CD4-positive, alpha-beta memory T cell (primary cell): ENCODE results near the gene TRMT5. TPM values are rescaled to one million over a fixed set of nuclear protein-coding genes. Genes with fewer than 3 reads are reported as not detected.

ENCODE experiments used
- CTCF ChIA-PET: fragments of 350-600 bp; sonication (Branson Sonifier 250); formaldehyde crosslinking; loops from one replicate; lab custom pipeline; 2021; ENCODE audit warnings: inconsistent platforms; ENCODE audit not compliant: partially characterized antibody; lab: Charles Lee
- POLR2A ChIA-PET: fragments of 350-600 bp; sonication (Branson Sonifier 250); formaldehyde crosslinking; loops from one replicate; lab custom pipeline; 2021; ENCODE audit not compliant: partially characterized antibody; lab: Charles Lee
- DNase-seq, 5 donors: peaks; one replicate each; pipeline versions ENCODE4 v3.0.0 to v3.0.0-alpha.2; 2020 to 2022; ENCODE audit warnings: mixed read lengths in 1 of 5
- H3K27ac ChIP-seq: one replicate; pipeline ENCODE4 v1.7.0; 2013; ENCODE audit warnings: low read depth, low read length
- H3K27me3 ChIP-seq: 2 replicates; pipeline ENCODE4 v1.7.0; 2013; ENCODE audit warnings: mild to moderate bottlenecking, low read length, moderate library complexity; ENCODE audit not compliant: insufficient read depth
- H3K36me3 ChIP-seq: 2 replicates; pipeline ENCODE4 v1.7.0; 2013; ENCODE audit warnings: mild to moderate bottlenecking, low read length, moderate library complexity; ENCODE audit not compliant: insufficient read depth
- H3K4me1 ChIP-seq: 2 replicates; pipeline ENCODE4 v1.7.0; 2013; ENCODE audit warnings: mild to moderate bottlenecking, low read length, moderate library complexity; ENCODE audit not compliant: insufficient read depth
- H3K4me3 ChIP-seq, 2 donors: one replicate each; pipeline ENCODE4 v1.7.0; 2013; ENCODE audit warnings: low read length in 2 of 2, mild to moderate bottlenecking in 1 of 2
- H3K9me3 ChIP-seq, 2 donors: one replicate each; pipeline ENCODE4 v1.7.0; 2013; ENCODE audit warnings: low read length in 2 of 2, control low read depth in 1 of 2; ENCODE audit not compliant: control insufficient read depth in 1 of 2
- H3K27ac Mint-ChIP-seq, 7 donors: one replicate each; pipeline ENCODE4 v1.8.0; 2020 to 2021; ENCODE audit warnings: mixed read lengths in 7 of 7, mild to moderate bottlenecking in 6 of 7, inconsistent platforms in 3 of 7, moderate library complexity in 3 of 7
- H3K27me3 Mint-ChIP-seq, 2 donors: one replicate each; pipeline ENCODE4 v1.8.0; 2020 to 2021; ENCODE audit warnings: mixed read lengths in 2 of 2
- H3K36me3 Mint-ChIP-seq, 2 donors: one replicate each; pipeline ENCODE4 v1.8.0; 2020 to 2021; ENCODE audit warnings: mixed read lengths in 2 of 2, inconsistent platforms in 1 of 2, mild to moderate bottlenecking in 1 of 2
- H3K4me1 Mint-ChIP-seq, 4 donors: one replicate each; pipeline ENCODE4 v1.8.0; 2020 to 2021; ENCODE audit warnings: mixed read lengths in 4 of 4, mild to moderate bottlenecking in 1 of 4
- H3K4me3 Mint-ChIP-seq, 8 donors: one replicate each; pipeline ENCODE4 v1.8.0; 2020 to 2021; ENCODE audit warnings: mixed read lengths in 8 of 8, mild to moderate bottlenecking in 7 of 8, moderate library complexity in 6 of 8, inconsistent platforms in 3 of 8
- H3K9me3 Mint-ChIP-seq, 8 donors: one replicate each; pipeline ENCODE4 v1.8.0; 2020 to 2021; ENCODE audit warnings: mixed read lengths in 8 of 8, mild to moderate bottlenecking in 5 of 8, inconsistent platforms in 3 of 8, moderate library complexity in 1 of 8
- intact Hi-C: fragments of 100-400 bp; cut with micrococcal nuclease; formaldehyde crosslinking; loops from one replicate; pipeline ENCODE4 v1.15.1; 2023
- polyA plus RNA-seq, 2 donors: library from polyadenylated mRNA; unstranded; fragments of 300-500 nt; fragmentation: Illumina TruSeq; gene quantifications; one replicate each; pipeline ENCODE4 v1.2.3, GENCODE V29; 2021
- total RNA-seq, 2 experiments: library from RNA; stranded (reverse); gene quantifications; one replicate each; pipeline ENCODE4 v1.2.3, GENCODE V29; 2021

The TRMT5 gene
- total and polyA plus RNA-seq, 4 experiments from 2014 or later, result 4.3 to 11.8 (median 7.7) TPM

DNA sequence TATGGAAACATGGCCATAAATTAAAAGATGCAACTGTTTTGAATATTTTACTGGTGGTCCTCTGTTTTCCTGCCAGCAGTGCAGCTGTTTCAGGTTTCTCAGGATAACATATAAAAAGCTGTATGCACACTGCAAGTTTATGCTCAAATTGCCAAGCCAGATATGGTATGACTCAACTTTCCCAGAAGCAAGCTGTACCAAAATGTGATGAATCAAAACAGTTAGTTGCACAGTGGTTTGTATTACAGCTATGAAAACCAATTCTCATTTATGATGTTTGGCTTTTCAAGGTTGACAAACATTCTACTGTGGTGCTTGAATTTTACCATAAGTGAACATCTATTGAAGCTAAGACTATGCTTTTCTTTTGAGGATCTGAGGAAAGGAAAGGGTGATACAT is 15.5 kb downstream of the TRMT5 start:
- Mint-ChIP-seq H3K4me3 (no peak overlapping the region), H3K27me3 (no peaks in the 10 kb centered on the region), H3K9me3 (peaks cover 0 to 3% (median under 1%) of the 10 kb centered on the region in 8 donors), H3K4me1 (no peaks in the 10 kb centered on the region), H3K36me3 (peaks cover 7 to 9% of the 10 kb centered on the region in 2 donors), H3K27ac (no peak overlapping the region)
- no peaks in the 10 kb centered on the region for H3K9me3 ChIP-seq
- no peak for DNase-seq
- ChIA-PET POLR2A (no interaction called here), CTCF (interaction anchor here (0.7 kb wide), 1 partner anchor 32 kb away, joined by 3 read pairs; no protein-coding TSS in a partner anchor)
- no peaks in the 10 kb centered on the region for H3K4me1 ChIP-seq
- intact Hi-C loops, result no loop called here
- no peak overlapping the region for H3K27ac ChIP-seq
- H3K4me3 ChIP-seq, result no peak overlapping the region
- H3K27me3 ChIP-seq, result no peaks in the 10 kb centered on the region
- no peaks in the 10 kb centered on the region for H3K36me3 ChIP-seq

DNA sequence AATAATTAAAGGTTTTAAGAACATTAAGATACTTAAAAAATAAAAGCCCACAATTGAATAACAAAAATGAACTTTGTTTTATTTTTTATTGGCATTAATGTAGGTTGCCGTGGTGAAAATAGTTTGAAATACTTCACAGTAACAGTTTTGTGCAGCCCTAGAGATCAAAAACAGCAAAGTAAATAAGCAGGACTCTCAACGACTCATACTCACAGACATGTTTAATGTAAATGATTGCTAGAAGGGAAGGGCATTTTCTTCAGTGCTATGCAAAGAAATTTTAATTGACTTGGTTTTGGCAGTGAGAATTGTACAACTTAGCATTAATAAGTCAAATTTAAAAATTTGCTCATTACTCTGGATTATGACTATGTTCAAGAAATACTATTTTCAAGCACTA is 16.0 kb downstream of the TRMT5 start:
- no peak overlapping the region for H3K4me3 ChIP-seq
- intact Hi-C loops, result no loop called here
- H3K36me3 Mint-ChIP-seq, result peaks cover 12 to 14% of the 10 kb centered on the region in 2 donors
- H3K4me1 ChIP-seq, result no peaks in the 10 kb centered on the region
- no peaks in the 10 kb centered on the region for H3K27me3 ChIP-seq
- H3K36me3 ChIP-seq, result no peaks in the 10 kb centered on the region
- no peaks in the 10 kb centered on the region for H3K27me3 Mint-ChIP-seq
- H3K27ac ChIP-seq, result no peak overlapping the region
- DNase-seq, result no peak
- H3K9me3 Mint-ChIP-seq, result peaks cover 0 to 6% (median 3%) of the 10 kb centered on the region in 8 donors
- CTCF ChIA-PET, result no interaction called here
- H3K4me1 Mint-ChIP-seq, result no peaks in the 10 kb centered on the region
- POLR2A ChIA-PET, result no interaction called here
- no peak overlapping the region for H3K4me3 Mint-ChIP-seq
- H3K27ac Mint-ChIP-seq, result no peak overlapping the region
- no peaks in the 10 kb centered on the region for H3K9me3 ChIP-seq

GRCh38 chr14:60963761-60964160 is 17.1 kb downstream of the TRMT5 start:
- peaks cover 2 to 18% (median 10%) of the 10 kb centered on the region in 8 donors for H3K9me3 Mint-ChIP-seq
- peaks cover 17 to 20% of the 10 kb centered on the region in 2 donors for H3K36me3 Mint-ChIP-seq
- no peaks in the 10 kb centered on the region for H3K36me3 ChIP-seq
- H3K4me3 Mint-ChIP-seq, result no peak overlapping the region
- H3K4me3 ChIP-seq, result no peak overlapping the region
- no peak overlapping the region for H3K27ac ChIP-seq
- H3K9me3 ChIP-seq, result no peaks in the 10 kb centered on the region
- H3K27me3 Mint-ChIP-seq, result no peaks in the 10 kb centered on the region
- CTCF ChIA-PET, result no interaction called here
- POLR2A ChIA-PET, result no interaction called here
- no peak for DNase-seq
- intact Hi-C loops, result no loop called here
- H3K27ac Mint-ChIP-seq, result no peak overlapping the region
- no peaks in the 10 kb centered on the region for H3K4me1 ChIP-seq
- H3K27me3 ChIP-seq, result no peaks in the 10 kb centered on the region
- H3K4me1 Mint-ChIP-seq, result peaks cover 0 to 2% (median 0%) of the 10 kb centered on the region in 4 donors

DNA sequence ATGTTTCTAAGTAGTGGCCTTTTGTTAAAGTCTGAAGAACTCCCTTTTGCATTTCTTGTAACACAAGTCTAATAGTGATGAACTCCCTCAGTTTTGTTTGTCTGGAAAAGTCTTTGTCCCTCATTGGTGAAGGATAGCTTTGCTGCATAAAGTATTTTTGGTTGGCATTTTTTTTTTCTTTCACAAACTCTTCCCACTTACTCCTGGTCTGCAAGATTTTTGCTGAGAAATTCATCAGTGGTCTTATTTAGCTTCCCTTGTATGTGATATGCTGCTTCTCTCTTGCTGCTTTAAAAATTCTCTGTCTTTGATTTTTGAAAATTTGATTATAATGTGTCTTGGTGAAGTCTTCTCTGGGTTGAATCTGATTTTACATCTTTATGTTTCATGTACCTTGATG is 22.7 kb downstream of the TRMT5 start:
- CTCF ChIA-PET, result no interaction called here
- Histone ChIP-seq H3K9me3 (peaks cover 0 to 4% of the 10 kb centered on the region in 2 donors), H3K27ac (no peak overlapping the region), H3K36me3 (no peaks in the 10 kb centered on the region), H3K27me3 (no peaks in the 10 kb centered on the region), H3K4me1 (no peaks in the 10 kb centered on the region), H3K4me3 (no peak overlapping the region)
- Mint-ChIP-seq H3K9me3 (peaks cover 8 to 58% (median 47%) of the 10 kb centered on the region in 8 donors), H3K27me3 (no peaks in the 10 kb centered on the region), H3K36me3 (peaks cover 40 to 52% of the 10 kb centered on the region in 2 donors), H3K4me1 (peaks cover 0 to 2% (median 0%) of the 10 kb centered on the region in 4 donors), H3K4me3 (no peak overlapping the region), H3K27ac (no peak overlapping the region)
- POLR2A ChIA-PET, result interaction anchor here (0.6 to 0.7 kb wide), 2 partner anchors 20 to 45 kb away, joined by 3 read pairs; no protein-coding TSS in a partner anchor
- intact Hi-C loops, result no loop called here
- DNase-seq, result no peak

DNA sequence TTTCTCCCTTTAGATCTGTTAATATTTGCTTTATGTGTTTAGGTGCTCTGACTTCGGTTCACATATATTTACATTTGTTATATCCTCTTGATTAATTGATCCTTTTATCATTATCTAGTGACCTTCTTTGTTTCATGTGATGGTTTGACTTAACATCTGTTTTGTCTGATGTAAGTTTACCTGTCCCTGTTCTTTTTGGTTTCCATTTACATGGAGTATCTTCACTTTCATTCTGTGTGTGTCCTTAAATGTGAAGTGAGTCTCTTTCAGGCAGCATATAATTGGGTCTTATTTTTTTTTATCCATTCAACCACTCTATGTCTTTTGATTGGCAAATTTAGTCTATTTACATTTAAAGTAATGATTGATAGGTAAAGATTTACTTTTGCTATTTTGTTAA is 24.2 kb downstream of the TRMT5 start:
- Histone ChIP-seq H3K27me3 (no peaks in the 10 kb centered on the region), H3K9me3 (peaks cover 0 to 4% of the 10 kb centered on the region in 2 donors), H3K27ac (no peak overlapping the region), H3K4me3 (no peak overlapping the region), H3K36me3 (no peaks in the 10 kb centered on the region), H3K4me1 (no peaks in the 10 kb centered on the region)
- intact Hi-C loops, result no loop called here
- DNase-seq, result no peak
- H3K27me3 Mint-ChIP-seq, result no peaks in the 10 kb centered on the region
- H3K4me3 Mint-ChIP-seq, result no peak overlapping the region
- H3K36me3 Mint-ChIP-seq, result peaks cover 40 to 52% of the 10 kb centered on the region in 2 donors
- peaks cover 8 to 58% (median 47%) of the 10 kb centered on the region in 8 donors for H3K9me3 Mint-ChIP-seq
- ChIA-PET POLR2A (no interaction called here), CTCF (no interaction called here)
- H3K27ac Mint-ChIP-seq, result no peak overlapping the region
- H3K4me1 Mint-ChIP-seq, result peaks cover 0 to 2% (median 0%) of the 10 kb centered on the region in 4 donors

- CTCF ChIA-PET, result no interaction called here
- Mint-ChIP-seq H3K36me3 (peaks cover 40 to 49% of the 10 kb centered on the region in 2 donors), H3K9me3 (peaks cover 8 to 58% (median 47%) of the 10 kb centered on the region in 8 donors)
These were observed 24.7 kb downstream of the TRMT5 start for GRCh38 chr14:60956202-60956601.

DNA sequence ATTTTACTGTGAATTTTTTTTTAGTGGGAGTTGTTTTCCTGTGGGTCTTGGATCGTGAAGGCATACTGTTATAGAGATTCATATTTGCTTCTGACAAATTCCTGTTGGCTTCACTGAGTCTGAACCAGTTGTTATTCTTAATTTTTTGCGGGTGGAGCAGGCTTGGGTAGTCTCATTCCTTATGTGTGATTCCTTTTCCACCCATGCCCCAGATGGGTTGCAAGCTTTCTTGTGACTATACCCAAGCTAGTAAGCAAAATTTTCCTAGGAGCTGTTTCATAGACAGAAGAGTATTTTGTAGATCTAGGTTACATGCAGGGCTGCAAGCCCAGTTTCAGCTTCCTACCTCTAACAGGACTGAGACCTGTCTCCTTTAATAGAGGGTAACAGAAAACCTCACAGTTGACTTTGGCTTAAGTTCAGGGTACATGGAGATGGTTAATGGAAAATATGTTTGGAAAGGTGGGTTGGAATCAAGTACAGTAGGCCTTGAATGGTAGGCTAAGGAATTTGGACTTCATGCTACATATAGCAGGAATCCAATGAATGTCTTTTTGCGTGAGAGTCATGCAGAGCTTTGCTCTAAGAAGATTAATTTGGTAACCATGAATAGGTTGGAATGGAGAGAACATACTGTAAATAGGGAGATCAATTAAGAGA is 29.0 kb downstream of the TRMT5 start:
- no peaks in the 10 kb centered on the region for H3K9me3 ChIP-seq
- Mint-ChIP-seq H3K4me1 (no peaks in the 10 kb centered on the region), H3K9me3 (peaks cover 4 to 24% (median 20%) of the 10 kb centered on the region in 8 donors), H3K27ac (no peak overlapping the region), H3K36me3 (peaks cover 22 to 25% of the 10 kb centered on the region in 2 donors), H3K4me3 (no peak overlapping the region), H3K27me3 (no peaks in the 10 kb centered on the region)
- H3K4me3 ChIP-seq, result no peak overlapping the region
- H3K27me3 ChIP-seq, result no peaks in the 10 kb centered on the region
- CTCF ChIA-PET, result no interaction called here
- no peaks in the 10 kb centered on the region for H3K4me1 ChIP-seq
- intact Hi-C loops, result no loop called here
- no peak overlapping the region for H3K27ac ChIP-seq
- H3K36me3 ChIP-seq, result no peaks in the 10 kb centered on the region
- no peak for DNase-seq
- POLR2A ChIA-PET, result no interaction called here

More at GRCh38 chr14:60956202-60956601, 24.7 kb downstream of the TRMT5 start:
- H3K27me3 Mint-ChIP-seq, result no peaks in the 10 kb centered on the region
- POLR2A ChIA-PET, result no interaction called here
- Histone ChIP-seq H3K36me3 (no peaks in the 10 kb centered on the region), H3K9me3 (peaks cover 0 to 4% of the 10 kb centered on the region in 2 donors), H3K4me3 (no peak overlapping the region), H3K4me1 (no peaks in the 10 kb centered on the region), H3K27me3 (no peaks in the 10 kb centered on the region), H3K27ac (no peak overlapping the region)
- no peak overlapping the region for H3K4me3 Mint-ChIP-seq
- no peak overlapping the region for H3K27ac Mint-ChIP-seq
- intact Hi-C loops, result no loop called here
- no peak for DNase-seq
- H3K4me1 Mint-ChIP-seq, result peaks cover 0 to 2% (median 0%) of the 10 kb centered on the region in 4 donors
